ENCODE results near the gene ENPP6. TPM values are rescaled to one million over a fixed set of nuclear protein-coding genes. Genes with fewer than 3 reads are reported as not detected.

The ENPP6 gene
- total RNA-seq, 4 donors from 2014 or later = 0.45 TPM; not detected in 3

- WGBS, 2 donors = 80 to 88% methylated on average over 1 to 4 of the region's 4 CpGs
- TF ChIP-seq, protein P1, sequence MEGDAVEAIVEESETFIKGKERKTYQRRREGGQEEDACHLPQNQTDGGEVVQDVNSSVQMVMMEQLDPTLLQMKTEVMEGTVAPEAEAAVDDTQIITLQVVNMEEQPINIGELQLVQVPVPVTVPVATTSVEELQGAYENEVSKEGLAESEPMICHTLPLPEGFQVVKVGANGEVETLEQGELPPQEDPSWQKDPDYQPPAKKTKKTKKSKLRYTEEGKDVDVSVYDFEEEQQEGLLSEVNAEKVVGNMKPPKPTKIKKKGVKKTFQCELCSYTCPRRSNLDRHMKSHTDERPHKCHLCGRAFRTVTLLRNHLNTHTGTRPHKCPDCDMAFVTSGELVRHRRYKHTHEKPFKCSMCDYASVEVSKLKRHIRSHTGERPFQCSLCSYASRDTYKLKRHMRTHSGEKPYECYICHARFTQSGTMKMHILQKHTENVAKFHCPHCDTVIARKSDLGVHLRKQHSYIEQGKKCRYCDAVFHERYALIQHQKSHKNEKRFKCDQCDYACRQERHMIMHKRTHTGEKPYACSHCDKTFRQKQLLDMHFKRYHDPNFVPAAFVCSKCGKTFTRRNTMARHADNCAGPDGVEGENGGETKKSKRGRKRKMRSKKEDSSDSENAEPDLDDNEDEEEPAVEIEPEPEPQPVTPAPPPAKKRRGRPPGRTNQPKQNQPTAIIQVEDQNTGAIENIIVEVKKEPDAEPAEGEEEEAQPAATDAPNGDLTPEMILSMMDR (IDR thresholded peaks at IDR 0.05) = no peak
- TF ChIP-seq POLR2A (IDR thresholded peaks at IDR 0.05) = no peak
- intact Hi-C loops (cut with DNase I) = no loop called here
- Histone ChIP-seq H3K36me3 (no peaks in the 10 kb centered on the region), H3K27me3 (no peaks in the 10 kb centered on the region), H3K4me3 (replicated peaks in 1 of 3) (no peak overlapping the region), H3K9me3 (no peaks in the 10 kb centered on the region), H3K27ac (no peak overlapping the region), H3K4me1 (no peaks in the 10 kb centered on the region)
- DNase-seq = no peak
Measured at GRCh38 chr4:184115399-184115798, 102.3 kb downstream of the ENPP6 start.

DNA sequence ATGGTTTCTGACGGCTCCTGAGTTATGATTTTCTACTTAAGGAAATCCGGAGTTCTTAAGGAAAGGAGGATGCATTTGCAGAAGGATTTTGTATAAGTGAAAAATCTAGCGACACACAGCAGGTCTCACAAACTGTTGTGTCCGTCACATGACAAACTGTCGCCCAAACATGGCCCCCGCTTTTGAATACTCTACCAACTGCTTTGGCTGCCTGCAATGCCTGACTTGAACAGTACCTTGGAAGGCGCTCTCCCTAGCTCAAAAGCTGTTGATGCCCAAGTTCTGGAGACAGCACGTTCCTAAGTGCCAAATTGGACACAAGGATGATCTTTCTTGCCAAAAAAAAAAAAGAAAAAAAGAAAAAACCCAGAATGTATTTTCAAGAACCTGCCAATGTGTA, 103.2 kb downstream of the ENPP6 start:
- Histone ChIP-seq H3K4me3 (replicated peaks in 1 of 3) (no peak overlapping the region), H3K27me3 (no peaks in the 10 kb centered on the region), H3K4me1 (no peaks in the 10 kb centered on the region), H3K36me3 (no peaks in the 10 kb centered on the region), H3K9me3 (no peaks in the 10 kb centered on the region), H3K27ac (no peak overlapping the region)
- WGBS, 2 donors = 81 to 85% methylated on average over 8 of the region's 8 CpGs
- DNase-seq = no peak
- intact Hi-C loops (cut with DNase I) = no loop called here
- TF ChIP-seq, protein P1 (IDR thresholded peaks at IDR 0.05) = no peak
- TF ChIP-seq POLR2A (IDR thresholded peaks at IDR 0.05) = no peak

DNA sequence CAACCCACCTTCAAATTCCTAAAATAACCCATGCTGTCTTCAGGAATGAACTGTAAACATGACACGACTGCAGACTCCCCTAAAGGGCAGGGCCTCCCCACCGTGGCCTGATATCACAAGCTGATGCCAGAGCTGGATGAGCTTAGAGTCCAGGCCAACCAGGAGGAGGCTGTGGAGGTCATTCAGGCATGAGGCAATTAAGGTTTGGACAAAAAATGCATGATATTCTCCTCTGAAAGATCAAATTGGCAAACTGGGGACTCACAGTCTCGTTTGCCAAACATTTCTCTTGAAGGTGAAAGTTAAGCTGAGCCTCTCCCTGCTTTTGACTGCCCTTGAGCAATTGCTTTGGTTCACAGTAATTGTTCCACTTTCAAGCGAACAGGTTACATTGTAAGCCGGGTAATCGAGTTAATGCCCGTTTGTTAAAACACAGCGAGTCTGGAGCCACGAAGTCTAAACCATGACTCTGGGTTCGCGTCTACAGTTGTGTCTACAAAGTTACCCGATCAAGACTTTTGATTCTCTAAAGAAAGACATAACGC, 105.6 kb downstream of the ENPP6 start:
- Histone ChIP-seq H3K27me3 (no peaks in the 10 kb centered on the region), H3K36me3 (no peaks in the 10 kb centered on the region), H3K9me3 (no peaks in the 10 kb centered on the region), H3K27ac (no peak overlapping the region), H3K4me3 (replicated peaks in 1 of 3) (no peak overlapping the region), H3K4me1 (no peaks in the 10 kb centered on the region)
- no peak for DNase-seq
- TF ChIP-seq, protein P1 (IDR thresholded peaks at IDR 0.05) = no peak
- TF ChIP-seq POLR2A (IDR thresholded peaks at IDR 0.05) = no peak
- intact Hi-C loops (cut with DNase I) = no loop called here
- WGBS, 2 donors = 82 to 83% methylated on average over 13 of the region's 13 CpGs

DNA sequence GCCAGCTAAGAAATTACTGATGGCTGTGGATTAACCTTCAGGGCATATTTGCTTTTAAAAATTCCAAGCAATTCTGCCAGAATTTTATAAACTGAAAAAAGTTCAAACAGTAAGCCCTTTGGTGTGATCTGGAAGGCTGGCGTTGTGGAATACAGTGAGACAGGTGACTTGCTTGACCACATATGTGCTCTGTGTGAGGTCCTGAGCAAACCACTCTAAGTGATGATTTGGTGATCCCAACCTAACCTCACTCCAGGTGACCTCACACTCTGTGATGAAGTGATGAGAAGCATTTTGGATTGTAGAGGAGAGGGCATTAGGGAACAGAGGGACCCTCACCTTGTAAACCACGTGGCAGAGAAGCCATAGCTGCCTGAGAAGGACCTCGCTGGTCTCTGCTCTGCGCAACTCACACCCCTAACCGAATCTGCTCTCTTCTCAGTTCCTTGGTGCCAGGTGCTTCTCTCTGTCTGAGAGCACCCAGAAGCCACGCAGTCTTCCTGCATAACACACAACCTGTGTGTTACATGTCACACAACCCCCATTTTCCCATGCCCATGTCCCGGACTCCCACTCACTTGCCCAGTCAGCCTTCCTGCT, 106.3 kb downstream of the ENPP6 start:
- Histone ChIP-seq H3K4me3 (replicated peaks in 1 of 3) (no peak overlapping the region), H3K36me3 (no peaks in the 10 kb centered on the region), H3K9me3 (no peaks in the 10 kb centered on the region), H3K27me3 (no peaks in the 10 kb centered on the region), H3K4me1 (no peaks in the 10 kb centered on the region), H3K27ac (no peak overlapping the region)
- intact Hi-C loops (cut with DNase I) = no loop called here
- DNase-seq = no peak
- TF ChIP-seq POLR2A (IDR thresholded peaks at IDR 0.05) = no peak
- TF ChIP-seq, protein P1 (IDR thresholded peaks at IDR 0.05) = no peak
- 86 to 93% methylated on average over 7 of the region's 7 CpGs for WGBS, 2 donors

DNA sequence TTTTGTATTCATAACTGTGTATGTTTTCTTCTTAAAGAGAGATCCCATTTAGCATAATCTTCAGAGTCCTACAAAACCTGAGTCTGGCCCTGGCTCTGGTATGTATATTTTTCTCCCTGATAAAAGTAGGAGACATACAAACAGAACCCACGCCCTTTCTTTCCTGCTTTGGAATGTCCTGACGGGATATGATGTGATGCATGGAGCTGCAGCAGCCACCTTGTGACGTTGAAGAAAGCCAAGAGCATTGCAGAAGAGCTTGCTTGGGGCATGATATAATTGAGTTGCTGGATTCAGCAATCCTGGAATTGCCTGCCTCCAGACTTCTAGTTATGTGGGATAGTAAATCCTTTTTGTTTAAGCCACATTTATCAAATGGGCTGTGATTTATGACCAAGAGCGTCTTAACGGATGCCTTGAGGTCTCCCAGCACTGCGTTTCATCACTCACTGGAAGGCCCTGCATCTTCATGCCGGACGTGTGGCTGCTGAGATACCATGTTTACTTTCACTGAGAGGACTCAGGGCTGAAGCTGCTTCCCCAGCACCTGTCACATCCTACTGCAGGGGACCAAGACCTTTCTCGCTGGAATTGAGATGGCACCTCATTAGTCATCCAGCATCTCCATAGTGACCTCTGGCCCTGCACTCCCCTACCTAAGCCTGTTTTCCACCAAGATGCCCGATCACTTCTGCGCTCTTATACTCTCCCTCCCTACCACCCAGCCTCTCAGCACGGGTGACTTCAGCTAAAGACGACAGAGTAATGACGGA, 107.0 kb downstream of the ENPP6 start:
- 75 to 81% methylated on average over 14 of the region's 14 CpGs for WGBS, 2 donors
- no peak for DNase-seq
- Histone ChIP-seq H3K9me3 (no peaks in the 10 kb centered on the region), H3K27ac (no peak overlapping the region), H3K36me3 (no peaks in the 10 kb centered on the region), H3K4me3 (replicated peaks in 1 of 3) (no peak overlapping the region), H3K4me1 (no peaks in the 10 kb centered on the region), H3K27me3 (no peaks in the 10 kb centered on the region)
- intact Hi-C loops (cut with DNase I) = no loop called here
- no peak for TF ChIP-seq POLR2A (IDR thresholded peaks at IDR 0.05)
- TF ChIP-seq, protein P1 (IDR thresholded peaks at IDR 0.05) = no peak
